MM.1S (cell line): ENCODE data around the gene ZNF608.

ENCODE experiments used
- DNase-seq: peaks from one replicate; pipeline ENCODE4 v3.0.0-alpha.2; 2015
- H2AFZ ChIP-seq: fragments of 300-600 bp; sonication (generic); 2 replicates; pipeline ENCODE4 v1.6.0; 2016; ENCODE audit warnings: antibody characterized with exemption, low read length
- H3F3A ChIP-seq: fragments of 300-600 bp; sonication (generic); 2 replicates; pipeline ENCODE4 v1.6.1; 2016; ENCODE audit warnings: mild to moderate bottlenecking, antibody characterized with exemption, low read length, moderate library complexity, mixed read lengths; ENCODE audit not compliant: insufficient read depth
- H3K27ac ChIP-seq: fragments of 300-600 bp; sonication (generic); 2 replicates; pipeline ENCODE4 v1.5.1; 2016; ENCODE audit warnings: mild to moderate bottlenecking, low read length
- H3K27me3 ChIP-seq: fragments of 300-600 bp; sonication (generic); replicated peaks from 2 replicates; pipeline ENCODE4 v1.6.0; 2016; ENCODE audit warnings: low read length; ENCODE audit not compliant: insufficient read depth
- H3K36me3 ChIP-seq: fragments of 300-600 bp; sonication (generic); replicated peaks from 2 replicates; pipeline ENCODE4 v1.6.1; 2016; ENCODE audit warnings: mild to moderate bottlenecking, low read length, mixed read lengths; ENCODE audit not compliant: insufficient read depth
- H3K4me1 ChIP-seq: fragments of 300-600 bp; sonication (generic); 2 replicates; pipeline ENCODE4 v1.6.1; 2016; ENCODE audit warnings: low read length, mixed read lengths
- H3K4me2 ChIP-seq: fragments of 300-600 bp; sonication (generic); 2 replicates; pipeline ENCODE4 v1.6.0; 2016; ENCODE audit warnings: low read depth, low read length
- H3K4me3 ChIP-seq: fragments of 300-600 bp; sonication (generic); 2 replicates; pipeline ENCODE4 v1.5.1; 2016; ENCODE audit warnings: low read length, mixed read lengths
- H3K79me2 ChIP-seq: fragments of 300-600 bp; sonication (generic); 2 replicates; pipeline ENCODE4 v1.6.1; 2016; ENCODE audit warnings: mixed run types, low read length, mixed read lengths
- H3K9ac ChIP-seq: fragments of 300-600 bp; sonication (generic); 2 replicates; pipeline ENCODE4 v1.6.1; 2016; ENCODE audit warnings: low read length, mixed read lengths
- H3K9me2 ChIP-seq: fragments of 300-600 bp; sonication (generic); replicated peaks from 2 replicates; pipeline ENCODE4 v1.6.1; 2016; ENCODE audit warnings: mild to moderate bottlenecking, low read length, mixed read lengths; ENCODE audit not compliant: insufficient read depth
- H3K9me3 ChIP-seq: fragments of 300-600 bp; sonication (generic); replicated peaks from 2 replicates; pipeline ENCODE4 v1.6.1; 2016; ENCODE audit warnings: mild to moderate bottlenecking, low read length, mixed read lengths; ENCODE audit not compliant: insufficient read depth
- H4K20me1 ChIP-seq: fragments of 300-600 bp; sonication (generic); 2 replicates; pipeline ENCODE4 v1.6.1; 2016; ENCODE audit warnings: mild to moderate bottlenecking, low read length, moderate library complexity, mixed read lengths; ENCODE audit not compliant: insufficient read depth
- EZH2 ChIP-seq: fragments of 300-600 bp; sonication (generic); optimal IDR thresholded peaks from 2 replicates; pipeline ENCODE3; 2017; ENCODE audit warnings: low read depth, mild to moderate bottlenecking, antibody characterized with exemption, low read length, mixed read lengths
- EZH2phosphoT487 ChIP-seq: fragments of 300-600 bp; sonication (generic); IDR thresholded peaks from 2 replicates; pipeline ENCODE4 v1.6.1; 2018; ENCODE audit warnings: antibody characterized with exemption, low read length
- TF ChIP-seq, protein P1 (sequence below): fragments of 300-600 bp; sonication (generic); IDR thresholded peaks from 2 replicates; pipeline ENCODE4 v1.5.1; 2016; ENCODE audit warnings: antibody characterized with exemption, low read length, mixed read lengths

Gene ZNF608

DNA sequence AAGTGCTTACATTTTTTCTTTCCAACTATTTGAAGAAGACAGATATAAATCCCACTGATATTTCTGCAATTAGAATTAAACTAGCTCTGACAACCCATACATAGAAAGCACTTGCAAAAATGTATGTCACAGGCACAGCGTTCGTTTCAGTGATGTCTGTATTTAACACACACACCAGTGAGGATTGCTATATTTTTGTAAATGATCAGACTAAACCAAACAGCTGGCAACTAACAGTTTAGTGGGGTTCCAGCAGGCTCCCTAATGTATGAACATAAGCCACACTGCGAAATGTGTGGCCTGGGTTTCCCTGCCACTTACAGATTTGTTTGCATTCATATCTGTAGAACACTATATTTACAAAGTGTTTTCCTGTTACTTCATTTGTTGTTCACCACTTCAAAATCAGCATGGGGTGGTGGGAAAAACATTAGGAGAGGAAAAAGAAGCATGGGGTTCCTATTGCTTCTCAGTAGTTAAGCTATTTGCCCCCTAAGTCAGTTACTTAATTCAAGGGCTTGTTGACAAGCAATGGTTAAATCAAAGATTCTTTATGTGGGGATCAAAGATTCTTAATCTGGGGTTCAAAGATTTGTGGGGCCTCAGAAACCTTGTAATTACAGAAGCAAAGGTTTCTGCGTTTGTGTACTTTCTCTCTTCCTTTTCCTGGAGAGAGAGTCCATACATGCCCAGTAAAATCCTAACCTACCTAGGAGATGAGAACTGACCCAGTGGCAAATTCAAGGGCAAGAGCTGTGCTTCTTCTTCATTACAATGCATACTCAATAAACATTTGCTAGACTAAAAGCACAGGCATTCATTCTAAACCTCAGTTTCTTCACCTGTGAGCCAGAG is 27.1 kb downstream of the ZNF608 start:
- no peaks in the 10 kb centered on the region for H3F3A ChIP-seq
- no peaks in the 10 kb centered on the region for H4K20me1 ChIP-seq
- no peak for DNase-seq
- no peak overlapping the region for H3K9ac ChIP-seq
- H3K9me3 ChIP-seq: no peaks in the 10 kb centered on the region
- no peaks in the 10 kb centered on the region for H3K79me2 ChIP-seq
- TF ChIP-seq EZH2 (no peak), EZH2phosphoT487 (no peak)
- TF ChIP-seq, protein P1, sequence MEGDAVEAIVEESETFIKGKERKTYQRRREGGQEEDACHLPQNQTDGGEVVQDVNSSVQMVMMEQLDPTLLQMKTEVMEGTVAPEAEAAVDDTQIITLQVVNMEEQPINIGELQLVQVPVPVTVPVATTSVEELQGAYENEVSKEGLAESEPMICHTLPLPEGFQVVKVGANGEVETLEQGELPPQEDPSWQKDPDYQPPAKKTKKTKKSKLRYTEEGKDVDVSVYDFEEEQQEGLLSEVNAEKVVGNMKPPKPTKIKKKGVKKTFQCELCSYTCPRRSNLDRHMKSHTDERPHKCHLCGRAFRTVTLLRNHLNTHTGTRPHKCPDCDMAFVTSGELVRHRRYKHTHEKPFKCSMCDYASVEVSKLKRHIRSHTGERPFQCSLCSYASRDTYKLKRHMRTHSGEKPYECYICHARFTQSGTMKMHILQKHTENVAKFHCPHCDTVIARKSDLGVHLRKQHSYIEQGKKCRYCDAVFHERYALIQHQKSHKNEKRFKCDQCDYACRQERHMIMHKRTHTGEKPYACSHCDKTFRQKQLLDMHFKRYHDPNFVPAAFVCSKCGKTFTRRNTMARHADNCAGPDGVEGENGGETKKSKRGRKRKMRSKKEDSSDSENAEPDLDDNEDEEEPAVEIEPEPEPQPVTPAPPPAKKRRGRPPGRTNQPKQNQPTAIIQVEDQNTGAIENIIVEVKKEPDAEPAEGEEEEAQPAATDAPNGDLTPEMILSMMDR: no peak
- no peaks in the 10 kb centered on the region; the same call in 1 of the 2 replicates for H3K9me2 ChIP-seq
- H3K4me1 ChIP-seq: no peaks in the 10 kb centered on the region
- H3K36me3 ChIP-seq: no peaks in the 10 kb centered on the region
- no peak overlapping the region for H3K27ac ChIP-seq
- no peak overlapping the region for H2AFZ ChIP-seq
- no peak overlapping the region for H3K4me3 ChIP-seq
- H3K4me2 ChIP-seq: no peak overlapping the region
- H3K27me3 ChIP-seq: no peaks in the 10 kb centered on the region

DNA sequence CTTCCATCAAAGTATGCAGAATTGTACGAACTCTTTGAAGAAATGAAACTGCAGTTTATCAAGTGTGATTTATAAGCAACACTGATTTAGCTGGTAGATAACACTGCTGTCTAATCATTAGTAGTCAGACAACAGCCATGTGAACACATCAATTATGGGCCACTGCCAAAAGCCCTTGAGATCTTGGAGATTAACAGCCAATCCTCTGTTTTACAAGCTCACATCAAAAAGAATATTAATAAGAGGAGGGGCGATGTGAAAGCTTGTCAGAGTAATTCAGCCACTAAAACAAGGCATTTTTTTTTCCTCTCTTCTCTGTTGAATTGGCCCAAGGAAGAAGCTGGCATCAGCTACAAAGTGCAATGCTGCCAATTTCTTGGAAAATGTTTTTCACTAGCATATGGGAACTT is 28.1 kb downstream of the ZNF608 start:
- H2AFZ ChIP-seq: no peak overlapping the region
- no peak overlapping the region for H3K27ac ChIP-seq
- TF ChIP-seq EZH2phosphoT487 (no peak), EZH2 (no peak)
- TF ChIP-seq, protein P1: no peak
- no peaks in the 10 kb centered on the region; the same call in 1 of the 2 replicates for H3K9me2 ChIP-seq
- no peaks in the 10 kb centered on the region for H3K27me3 ChIP-seq
- H3K79me2 ChIP-seq: no peaks in the 10 kb centered on the region
- H3K4me1 ChIP-seq: no peaks in the 10 kb centered on the region
- no peak overlapping the region for H3K9ac ChIP-seq
- no peaks in the 10 kb centered on the region for H3K36me3 ChIP-seq
- H4K20me1 ChIP-seq: no peaks in the 10 kb centered on the region
- no peak for DNase-seq
- no peaks in the 10 kb centered on the region for H3F3A ChIP-seq
- H3K9me3 ChIP-seq: no peaks in the 10 kb centered on the region
- no peak overlapping the region for H3K4me3 ChIP-seq
- no peak overlapping the region for H3K4me2 ChIP-seq

DNA sequence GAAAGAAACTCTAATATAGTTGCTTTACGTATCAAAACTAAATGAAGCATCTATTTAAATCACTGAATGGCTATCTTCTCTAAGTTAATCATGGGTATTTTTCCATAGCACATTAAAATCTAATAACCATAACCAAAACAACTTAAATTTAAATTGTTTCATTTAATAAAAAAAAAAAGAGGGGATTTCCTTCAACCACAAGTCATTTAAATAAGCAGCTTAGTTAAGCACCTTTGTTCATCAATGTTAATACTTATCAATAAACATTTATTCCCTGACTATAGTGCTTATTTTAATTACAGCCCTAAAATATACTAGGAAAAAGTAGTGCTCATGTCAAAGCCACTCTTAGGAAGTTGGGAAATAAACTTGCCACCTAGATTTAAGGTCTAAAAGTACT is 30.3 kb downstream of the ZNF608 start:
- Histone ChIP-seq H3K9me3 (no peaks in the 10 kb centered on the region), H3K36me3 (no peaks in the 10 kb centered on the region), H2AFZ (no peak overlapping the region), H4K20me1 (no peaks in the 10 kb centered on the region), H3K4me3 (no peak overlapping the region), H3K27me3 (no peaks in the 10 kb centered on the region), H3K4me1 (no peaks in the 10 kb centered on the region), H3K4me2 (no peak overlapping the region), H3K27ac (no peak overlapping the region), H3K9ac (no peak overlapping the region), H3K9me2 (no peaks in the 10 kb centered on the region; the same call in 1 of the 2 replicates), H3K79me2 (no peaks in the 10 kb centered on the region), H3F3A (no peaks in the 10 kb centered on the region)
- DNase-seq: no peak
- TF ChIP-seq EZH2: no peak
- no peak for TF ChIP-seq EZH2phosphoT487
- TF ChIP-seq, protein P1: no peak
